ENCODE data around the gene EP400.

- TF ChIP-seq, protein P1, sequence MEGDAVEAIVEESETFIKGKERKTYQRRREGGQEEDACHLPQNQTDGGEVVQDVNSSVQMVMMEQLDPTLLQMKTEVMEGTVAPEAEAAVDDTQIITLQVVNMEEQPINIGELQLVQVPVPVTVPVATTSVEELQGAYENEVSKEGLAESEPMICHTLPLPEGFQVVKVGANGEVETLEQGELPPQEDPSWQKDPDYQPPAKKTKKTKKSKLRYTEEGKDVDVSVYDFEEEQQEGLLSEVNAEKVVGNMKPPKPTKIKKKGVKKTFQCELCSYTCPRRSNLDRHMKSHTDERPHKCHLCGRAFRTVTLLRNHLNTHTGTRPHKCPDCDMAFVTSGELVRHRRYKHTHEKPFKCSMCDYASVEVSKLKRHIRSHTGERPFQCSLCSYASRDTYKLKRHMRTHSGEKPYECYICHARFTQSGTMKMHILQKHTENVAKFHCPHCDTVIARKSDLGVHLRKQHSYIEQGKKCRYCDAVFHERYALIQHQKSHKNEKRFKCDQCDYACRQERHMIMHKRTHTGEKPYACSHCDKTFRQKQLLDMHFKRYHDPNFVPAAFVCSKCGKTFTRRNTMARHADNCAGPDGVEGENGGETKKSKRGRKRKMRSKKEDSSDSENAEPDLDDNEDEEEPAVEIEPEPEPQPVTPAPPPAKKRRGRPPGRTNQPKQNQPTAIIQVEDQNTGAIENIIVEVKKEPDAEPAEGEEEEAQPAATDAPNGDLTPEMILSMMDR (CRISPR knock-in tag; IDR thresholded peaks at IDR 0.05): no peak
- TF ChIP-seq ZBTB20 (CRISPR knock-in tag; IDR thresholded peaks at IDR 0.05; ENCODE audit: borderline replicate concordance, low read depth) (no peak), POLR2A (IDR thresholded peaks at IDR 0.05; ENCODE audit: insufficient read depth in 1 of 2, low read depth in 2 of 2, low read length in 2 of 2) (no peak), ZBTB33 (CRISPR knock-in tag; IDR thresholded peaks at IDR 0.05) (peak; percentile 84), MTF1 (CRISPR knock-in tag; IDR thresholded peaks at IDR 0.05) (no peak), ZBTB21 (CRISPR knock-in tag; IDR thresholded peaks at IDR 0.05) (no peak)
Measured at GRCh38 chr12:132095520-132096409, 146.0 kb downstream of the EP400 start.
